ENCODE results near the gene ARHGEF38.

ARHGEF38 gene

DNA sequence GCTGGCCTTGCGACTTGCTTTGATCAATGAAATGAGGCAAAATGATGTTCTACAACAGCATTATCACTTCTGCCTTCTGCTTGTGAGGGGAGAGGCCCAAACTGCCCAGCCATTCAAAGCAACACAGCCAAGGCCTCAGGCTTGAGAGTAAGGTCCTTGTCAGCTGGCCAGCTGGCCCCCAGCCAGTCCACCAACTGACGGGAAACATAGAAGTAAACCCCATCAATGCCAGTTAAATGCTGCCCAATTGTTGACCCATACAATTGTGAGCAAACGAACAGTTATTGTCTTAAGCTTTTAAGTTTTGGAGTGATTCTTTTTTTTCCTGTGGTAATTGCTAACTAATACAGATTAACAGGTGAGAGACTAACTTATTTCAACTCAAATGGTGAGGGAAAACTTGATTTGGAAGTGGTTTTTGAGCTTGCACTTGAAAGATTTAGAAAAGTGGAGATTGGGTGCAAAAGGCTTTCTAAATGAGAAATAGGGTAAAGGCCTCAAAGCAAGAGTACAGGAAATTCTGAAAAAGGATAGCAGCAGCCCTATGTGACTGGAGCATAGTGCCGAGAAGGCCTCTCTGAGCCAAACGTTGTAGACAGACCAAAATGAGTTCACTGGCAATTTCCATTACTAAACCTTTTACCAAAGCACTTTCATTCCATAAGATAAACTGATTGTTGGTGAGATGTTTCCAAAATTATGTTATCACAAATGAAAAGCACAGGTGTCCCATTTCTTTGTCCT, 66.9 kb downstream of the ARHGEF38 start:
- DNase-seq: no peak

DNA sequence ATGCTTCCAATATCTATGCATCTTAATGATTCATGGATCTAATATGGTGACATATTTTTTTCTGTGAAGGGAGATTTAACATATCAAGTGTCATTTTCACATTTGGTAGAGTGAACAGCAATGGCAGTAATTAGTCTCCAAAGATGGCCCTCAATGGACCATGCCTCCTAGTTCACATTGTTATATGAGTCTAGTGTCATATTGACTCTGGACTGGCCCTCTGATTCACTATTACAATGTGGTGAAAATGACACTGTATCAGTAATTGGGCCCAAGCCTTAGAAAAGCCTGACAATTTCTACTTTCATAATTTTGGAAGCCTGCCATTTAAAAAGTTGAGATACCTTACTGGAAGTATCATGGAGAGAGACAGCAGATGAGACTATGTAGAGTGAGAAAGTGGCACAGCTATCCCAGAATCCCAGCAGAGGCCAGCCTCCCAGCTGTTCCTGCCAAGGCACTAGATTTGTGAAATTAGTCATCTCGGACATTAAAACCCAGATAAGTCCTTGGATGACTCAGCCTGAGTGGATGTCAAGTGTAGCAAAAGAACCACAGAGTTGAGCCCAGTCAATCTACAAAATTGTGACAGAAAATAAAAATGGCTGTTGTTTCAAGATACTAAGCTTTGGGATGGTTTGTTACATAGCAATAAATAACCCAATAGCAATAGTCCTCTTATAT, 68.4 kb downstream of the ARHGEF38 start:
- DNase-seq: no peak

DNA sequence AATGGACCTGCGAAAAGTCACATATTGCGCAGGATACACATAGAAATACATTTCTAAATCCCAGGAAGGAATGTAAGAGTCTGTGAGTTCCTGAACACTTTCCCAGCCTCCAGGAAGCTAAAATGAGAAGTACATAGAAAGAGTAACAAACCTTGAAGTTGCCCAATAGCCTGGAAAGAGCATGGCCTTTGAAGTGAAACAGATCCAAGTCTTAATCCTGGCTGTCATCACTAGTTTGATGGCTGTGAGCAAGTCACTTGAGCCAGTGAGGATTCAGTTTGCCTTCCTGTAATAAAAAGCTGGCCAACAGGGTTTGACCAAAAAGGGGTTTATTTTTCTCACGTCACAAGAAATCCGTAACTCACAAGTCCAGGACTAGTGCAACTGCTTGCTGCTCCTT, 69.8 kb downstream of the ARHGEF38 start:
- DNase-seq: no peak

DNA sequence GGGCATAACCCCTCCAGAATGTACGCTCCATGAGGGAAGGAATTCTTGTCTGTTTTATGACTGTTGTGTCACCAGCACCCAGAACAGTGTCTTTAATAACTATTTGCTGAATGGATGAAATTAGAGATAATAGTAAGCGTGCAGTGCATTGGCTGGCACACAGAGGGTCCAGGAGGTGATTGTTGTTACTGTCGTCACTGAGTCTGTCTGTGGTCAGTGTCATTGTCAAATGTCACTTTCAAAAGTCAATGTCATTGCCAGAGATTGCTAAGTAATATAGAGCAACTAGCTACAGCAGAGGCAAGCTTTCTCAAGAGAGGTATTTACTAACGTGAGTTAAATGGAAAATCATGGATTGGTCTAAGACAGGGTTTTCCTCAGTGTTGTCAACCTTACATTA, 70.7 kb downstream of the ARHGEF38 start:
- DNase-seq: no peak

DNA sequence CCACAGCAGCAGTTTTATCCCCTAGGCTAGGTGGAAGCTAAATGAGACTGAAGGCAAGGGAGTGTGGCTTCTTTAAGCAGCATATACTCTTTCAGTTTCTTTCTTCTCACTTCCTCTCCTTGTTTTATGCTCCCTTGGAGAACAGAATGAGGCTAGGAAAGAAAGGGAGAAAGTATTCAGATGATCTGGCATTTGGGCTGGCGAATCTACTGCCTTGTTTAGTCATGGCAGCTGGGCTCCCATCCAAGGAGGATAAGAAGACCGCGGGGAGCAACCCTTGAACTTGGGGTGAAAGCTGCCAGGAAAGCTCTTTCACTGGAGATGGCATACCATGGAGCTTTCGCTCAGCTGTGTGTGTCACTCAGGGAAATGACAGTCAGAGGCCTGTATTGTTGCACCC, 72.1 kb downstream of the ARHGEF38 start:
- no peak for DNase-seq

DNA sequence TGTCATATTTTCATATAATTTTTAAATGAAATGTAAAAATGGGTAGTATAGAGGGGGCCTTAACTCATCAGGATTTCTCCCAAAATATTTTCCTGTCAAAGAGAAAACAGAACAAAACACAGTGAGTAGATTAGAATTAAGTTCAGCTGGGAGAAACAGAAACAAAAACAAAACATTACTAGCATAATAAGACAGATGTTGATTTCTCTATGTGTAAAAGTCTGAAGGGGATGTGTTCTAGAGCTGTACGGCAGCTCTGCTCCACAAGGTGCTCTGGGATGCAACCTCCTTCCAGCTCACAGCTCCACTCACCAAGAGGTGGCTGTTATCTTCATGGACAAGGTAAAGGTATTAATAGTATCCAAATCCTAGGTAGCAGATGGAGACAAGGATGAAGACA, 72.8 kb downstream of the ARHGEF38 start:
- no peak for DNase-seq

DNA sequence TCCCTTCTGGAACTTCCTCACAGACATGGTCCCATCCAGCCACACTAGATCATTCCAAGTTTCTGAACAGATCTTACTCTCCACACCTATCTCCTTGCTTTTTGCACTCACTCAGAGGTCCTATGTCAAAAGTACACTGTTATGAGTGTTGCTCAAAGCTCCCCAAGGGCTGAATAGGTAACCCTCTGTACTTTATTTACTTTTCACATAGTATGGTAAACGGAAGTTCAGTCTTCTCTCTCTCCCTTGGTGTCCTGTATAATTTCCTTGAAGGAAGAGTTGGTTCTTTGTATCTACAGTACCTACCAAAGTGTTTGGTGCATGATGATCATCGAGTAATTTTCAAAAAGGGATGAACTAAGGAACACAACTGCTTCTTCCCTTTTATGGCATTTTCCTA, 74.4 kb downstream of the ARHGEF38 start:
- DNase-seq: no peak

DNA sequence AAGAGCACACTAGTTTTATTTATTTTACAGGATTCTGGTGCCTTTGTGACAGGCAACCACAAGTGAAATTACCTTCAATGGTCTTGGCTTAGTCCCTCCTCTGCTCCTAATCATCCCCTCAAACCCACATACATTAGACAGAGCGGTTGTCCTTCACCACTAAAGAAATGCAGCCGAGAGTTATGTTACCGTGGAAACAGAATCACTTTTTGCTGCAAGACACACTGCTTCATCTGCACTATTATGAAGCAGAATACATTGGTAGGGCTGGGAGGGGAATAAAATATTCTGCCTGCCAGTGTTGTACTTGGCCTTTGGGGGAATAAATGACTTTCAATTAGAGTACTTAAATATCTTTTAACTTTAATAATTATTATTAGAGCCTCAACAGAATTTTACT, 75.2 kb downstream of the ARHGEF38 start:
- no peak for DNase-seq

DNA sequence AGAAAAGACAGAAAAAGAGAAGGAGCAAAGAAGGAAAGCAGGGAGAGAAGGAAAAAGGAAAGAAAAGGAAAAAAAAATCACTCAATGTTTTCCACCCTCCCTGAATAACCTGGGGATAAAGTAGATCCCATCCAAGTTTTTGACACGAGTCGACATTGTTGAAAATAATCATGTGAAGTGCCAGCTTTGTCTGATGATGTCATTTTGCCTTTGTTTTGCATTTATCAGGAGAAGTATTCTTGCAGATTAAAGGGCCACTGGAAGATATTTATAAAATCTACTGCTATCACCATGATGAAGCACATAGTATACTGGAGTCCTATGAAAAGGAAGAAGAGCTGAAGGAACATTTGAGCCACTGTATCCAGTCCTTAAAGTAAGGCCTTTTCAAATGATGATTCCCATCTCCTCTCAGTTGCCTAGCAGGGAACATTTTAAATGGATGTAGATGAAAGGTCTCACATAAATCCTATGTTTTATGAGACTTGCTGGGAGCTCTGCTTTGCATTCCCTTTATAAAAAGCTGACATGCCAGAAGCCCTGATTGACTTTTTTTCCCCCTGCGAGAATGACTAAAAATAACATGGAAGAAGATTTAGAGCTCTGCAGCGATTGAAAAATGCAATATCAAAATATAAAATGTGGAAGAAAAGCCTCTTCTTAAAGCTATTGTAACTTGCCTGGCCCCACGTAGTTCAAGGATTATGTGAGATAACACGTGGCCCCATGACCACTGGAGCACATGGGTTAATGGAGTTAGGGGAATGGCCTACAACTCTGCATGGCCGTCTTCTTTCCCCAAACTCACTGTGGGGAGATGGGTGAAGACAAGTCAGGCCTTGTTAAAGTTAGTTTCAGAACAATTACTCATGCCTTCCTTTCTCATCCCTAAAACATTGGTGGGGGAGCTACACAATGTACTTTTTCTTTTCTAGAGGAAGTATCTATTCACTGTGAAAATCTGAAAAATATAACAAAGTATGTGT, 78.5 kb downstream of the ARHGEF38 start:
- no peak for DNase-seq

DNA sequence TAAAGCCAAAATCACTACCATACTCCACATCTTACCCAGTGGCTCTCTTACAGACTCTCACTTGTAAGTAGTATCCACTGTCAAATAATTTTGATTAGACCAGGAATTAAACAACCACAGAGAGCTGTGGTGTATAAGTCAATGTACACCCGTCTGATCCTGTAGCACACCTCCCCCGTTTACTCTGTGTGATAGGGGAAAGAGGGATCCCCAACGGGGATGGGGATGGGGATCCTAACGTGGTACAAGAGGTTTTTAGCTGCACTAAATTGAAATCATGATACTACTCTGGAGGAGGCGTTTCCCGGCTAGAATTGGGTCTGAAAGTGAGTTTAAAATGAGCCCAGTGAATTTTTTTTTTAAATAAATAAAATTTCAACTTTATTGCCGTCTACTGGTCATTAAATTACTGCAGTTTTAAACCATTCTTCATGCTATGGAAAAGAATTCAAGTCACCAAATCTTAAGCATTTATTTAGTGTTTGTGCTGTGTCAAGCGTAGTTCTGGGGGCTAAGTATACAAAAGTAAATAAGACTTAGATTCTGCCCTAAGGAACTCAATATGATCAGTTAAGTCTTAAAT, 79.5 kb downstream of the ARHGEF38 start:
- DNase-seq: no peak

DNA sequence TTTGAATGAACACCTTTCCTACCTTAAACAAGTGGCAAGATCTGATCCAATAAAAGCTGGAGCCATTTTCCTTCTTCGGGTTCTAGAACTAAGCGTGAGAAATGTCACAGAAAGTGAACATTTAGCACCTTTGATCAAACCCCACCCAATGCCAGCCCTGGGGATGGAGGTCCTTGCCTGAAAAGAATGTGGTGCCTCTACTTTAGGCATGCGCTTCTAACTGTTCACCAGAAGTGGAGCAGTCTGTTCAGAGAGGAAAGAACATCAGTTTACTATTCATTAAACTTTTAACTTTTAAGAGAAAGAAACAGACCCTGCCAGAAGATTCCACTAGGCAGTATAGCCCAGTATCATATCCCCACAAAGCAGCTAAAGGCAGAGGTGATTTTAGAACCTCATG, 80.2 kb downstream of the ARHGEF38 start:
- no peak for DNase-seq

DNA sequence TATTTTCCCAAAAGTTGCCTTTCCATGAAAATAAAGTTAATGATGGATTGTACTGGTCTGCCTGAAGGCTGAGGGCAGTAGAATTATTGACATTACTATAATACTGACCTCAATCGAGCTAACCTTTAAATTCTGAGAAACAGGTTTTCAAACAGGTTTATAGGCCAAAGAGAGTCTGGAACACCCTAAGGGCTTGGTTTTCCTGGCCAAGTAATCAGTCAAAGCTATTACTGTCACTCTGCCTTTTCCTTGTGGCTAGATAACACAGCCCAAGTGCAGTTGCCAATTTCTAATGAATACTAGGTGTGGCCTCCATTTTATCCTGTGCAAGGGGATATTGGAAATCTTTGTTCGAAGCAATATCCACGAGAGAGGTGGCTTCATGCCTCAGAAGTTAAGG, 80.8 kb downstream of the ARHGEF38 start:
- DNase-seq: no peak

DNA sequence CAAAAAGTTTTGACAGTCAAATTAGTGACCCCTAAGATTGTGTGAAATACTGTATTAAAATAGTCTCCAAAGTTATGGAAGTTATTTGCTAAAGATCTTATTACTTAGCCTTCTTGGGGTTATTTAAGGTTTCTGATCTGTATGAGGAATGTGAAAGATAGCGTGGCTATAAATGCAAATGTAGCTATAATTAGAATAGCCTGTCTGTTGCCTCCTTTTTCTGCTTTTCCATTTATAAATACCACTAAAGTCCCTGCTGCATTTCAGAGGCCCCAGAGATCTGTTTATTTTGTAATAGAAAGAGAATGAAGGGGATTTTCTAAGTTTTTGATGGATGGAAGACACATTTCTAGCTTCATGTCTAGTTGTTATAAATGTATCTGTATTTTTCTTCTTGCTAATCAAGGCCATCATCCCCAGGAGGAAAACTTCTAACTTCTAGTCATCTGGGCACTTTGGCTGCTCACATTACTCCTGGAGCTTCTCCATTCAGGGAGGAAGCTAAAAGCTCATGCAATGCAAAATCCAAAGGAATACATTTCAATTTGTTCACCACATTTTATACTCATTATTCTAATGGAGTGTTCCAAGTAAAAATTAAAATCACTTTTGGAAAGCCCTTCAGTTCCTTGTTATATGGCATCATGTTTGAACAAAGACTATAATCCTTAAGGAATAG, 82.1 kb downstream of the ARHGEF38 start:
- no peak for DNase-seq

DNA sequence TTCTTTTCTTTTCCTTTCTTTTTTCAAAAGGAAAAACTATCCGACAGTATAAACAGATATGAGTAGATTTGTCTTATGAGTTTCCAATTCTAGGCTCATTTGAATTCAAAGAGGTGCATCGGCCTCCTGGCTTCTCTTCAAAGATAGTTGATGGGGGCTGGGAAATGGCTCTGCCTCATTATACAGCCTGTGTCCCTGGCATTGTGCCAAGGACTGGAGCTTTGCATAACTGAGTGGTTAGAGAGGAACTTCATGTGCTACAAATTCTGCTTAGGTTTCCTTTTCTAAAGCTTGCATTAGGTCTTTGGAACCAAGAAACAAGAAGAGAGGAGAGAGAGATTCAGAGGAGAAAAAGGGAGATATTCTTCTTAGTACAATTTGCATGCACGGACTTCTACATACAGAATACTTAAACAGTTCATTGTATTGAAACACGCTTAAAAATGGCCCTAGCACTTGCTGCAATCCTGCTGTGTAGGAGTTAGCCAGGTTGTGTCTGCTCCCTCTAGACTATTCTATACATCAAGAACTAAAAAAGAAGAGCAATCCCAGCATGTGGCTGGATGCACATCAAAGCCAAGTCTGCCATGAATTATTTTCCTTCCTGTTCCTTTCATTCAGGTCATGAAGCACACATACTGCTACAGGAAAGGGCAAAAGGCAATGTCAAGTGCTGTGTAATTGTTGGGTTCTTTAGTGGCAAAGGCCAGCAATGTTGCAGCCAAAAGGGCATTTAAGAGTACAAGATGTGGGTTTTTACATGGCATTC, 85.2 kb downstream of the ARHGEF38 start:
- DNase-seq: peak; percentile 51

DNA sequence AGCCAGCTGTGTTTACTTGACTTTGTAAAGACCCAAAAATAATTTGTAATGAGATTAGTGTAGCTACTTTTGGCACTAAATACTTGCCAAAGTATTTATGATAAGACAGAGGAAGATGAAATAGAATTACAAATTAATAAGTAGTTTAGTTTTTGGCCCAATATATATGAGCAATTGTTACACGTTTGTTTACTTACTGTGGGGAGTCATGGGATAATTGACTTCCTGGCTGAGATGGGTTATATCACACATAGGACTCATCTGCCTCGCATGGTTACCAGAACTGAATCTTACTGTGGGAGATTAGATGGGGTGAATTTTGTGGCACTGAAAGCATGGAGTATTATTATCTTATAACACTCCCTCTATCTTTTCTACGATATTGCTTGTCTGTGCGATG, 89.4 kb downstream of the ARHGEF38 start:
- no peak for DNase-seq

DNA sequence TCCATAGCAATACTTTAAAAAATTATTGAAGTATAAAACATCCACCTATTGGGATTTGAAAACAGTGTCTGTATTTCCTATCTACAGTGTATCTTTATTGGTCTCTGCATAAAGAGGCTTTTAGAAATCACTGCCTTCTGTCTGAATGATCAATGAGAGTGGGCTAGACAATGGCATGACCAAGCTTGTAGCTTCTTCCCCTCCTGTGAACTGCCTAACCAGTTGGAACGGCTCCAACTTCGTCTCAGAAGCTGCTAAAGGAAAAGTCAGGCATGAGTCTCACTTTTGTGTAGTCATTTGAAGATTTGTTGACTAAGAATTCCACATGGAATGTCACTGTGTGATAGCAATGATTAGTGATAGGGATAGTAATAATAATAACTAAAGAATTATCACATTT, 91.8 kb downstream of the ARHGEF38 start:
- DNase-seq: no peak

DNA sequence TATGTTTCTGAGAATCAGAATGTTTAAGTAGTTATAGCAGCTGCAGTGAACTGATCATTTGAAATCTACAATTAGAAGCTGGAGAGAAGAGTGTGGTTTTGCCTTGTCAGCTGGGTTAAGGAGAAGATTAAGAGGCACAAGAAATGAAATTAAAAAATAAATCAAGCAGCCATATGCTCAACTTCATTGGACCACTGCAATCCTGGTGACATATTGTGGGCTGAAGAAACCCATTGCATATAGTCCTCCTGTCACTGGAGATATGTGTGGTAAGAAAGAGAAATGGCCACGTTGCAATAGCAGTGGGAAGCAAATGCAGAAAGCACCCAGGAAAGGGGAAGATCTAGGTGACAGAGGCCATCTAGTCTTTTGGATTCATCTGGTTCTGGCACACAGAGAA, 93.0 kb downstream of the ARHGEF38 start:
- DNase-seq: no peak

DNA sequence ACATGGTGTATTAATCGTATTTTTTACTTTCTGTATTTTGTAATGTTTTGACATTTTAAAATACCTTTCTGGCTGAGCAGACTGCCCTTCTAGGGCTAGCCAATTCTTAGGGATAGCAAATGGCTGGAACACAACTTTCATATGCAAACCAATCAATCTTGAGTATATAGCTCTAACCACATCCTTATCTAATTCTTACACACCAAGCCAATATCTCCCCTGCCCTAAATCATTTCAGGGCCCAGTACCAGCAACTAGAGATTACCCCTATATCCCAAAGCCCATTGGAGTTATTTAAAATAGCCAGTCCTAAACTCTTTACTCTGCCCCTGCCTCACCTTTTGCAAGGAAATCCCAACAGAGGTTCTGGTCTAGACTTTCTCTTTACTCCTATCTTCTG, 97.8 kb downstream of the ARHGEF38 start:
- no peak for DNase-seq

DNA sequence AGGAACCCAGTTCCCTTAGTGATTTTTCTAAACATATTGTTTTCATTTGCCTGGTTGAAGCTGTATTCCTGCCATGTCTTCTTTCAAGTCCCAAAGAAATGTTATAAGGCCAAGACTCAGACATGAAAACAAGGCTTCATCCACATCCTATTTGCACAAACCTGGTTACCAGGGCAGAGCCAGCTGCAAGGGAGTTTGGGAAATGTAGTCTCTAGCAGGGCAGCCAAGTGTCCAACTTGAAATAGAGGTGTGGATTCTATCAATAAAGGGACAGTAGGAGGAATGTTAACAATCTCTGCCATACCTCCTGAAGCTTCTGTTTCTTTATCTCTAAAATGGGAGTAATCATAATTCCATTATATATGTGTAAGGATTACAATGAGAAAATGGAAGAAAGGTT, 99.5 kb downstream of the ARHGEF38 start:
- DNase-seq: no peak

DNA sequence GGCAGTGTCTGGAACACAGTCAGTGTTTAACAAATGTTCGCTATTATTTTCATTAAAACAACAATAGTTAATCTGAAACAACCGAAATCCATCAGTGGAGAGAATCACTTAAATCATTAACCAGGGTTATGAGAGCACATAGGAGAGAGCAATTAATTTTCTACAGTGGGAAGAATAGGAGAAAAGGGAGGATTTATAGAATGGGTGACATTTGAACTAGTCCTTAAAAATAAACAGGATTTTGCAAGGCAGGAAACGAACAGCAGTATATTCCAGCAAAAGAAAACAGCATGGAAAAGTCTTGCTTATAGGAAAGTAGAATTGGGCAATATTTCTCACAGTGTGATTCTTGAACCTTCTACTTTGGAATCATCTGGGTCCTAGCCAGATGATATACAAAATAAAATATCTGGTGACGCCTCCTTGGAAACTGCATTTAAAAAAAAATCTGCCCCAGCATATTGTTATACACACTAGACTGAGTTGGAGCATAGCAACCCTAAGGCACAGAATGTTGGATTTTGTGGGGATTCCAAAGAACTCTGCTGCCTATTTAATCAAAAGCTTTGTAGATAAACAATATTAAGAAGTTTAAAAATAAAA, 100.0 kb downstream of the ARHGEF38 start:
- no peak for DNase-seq

DNA sequence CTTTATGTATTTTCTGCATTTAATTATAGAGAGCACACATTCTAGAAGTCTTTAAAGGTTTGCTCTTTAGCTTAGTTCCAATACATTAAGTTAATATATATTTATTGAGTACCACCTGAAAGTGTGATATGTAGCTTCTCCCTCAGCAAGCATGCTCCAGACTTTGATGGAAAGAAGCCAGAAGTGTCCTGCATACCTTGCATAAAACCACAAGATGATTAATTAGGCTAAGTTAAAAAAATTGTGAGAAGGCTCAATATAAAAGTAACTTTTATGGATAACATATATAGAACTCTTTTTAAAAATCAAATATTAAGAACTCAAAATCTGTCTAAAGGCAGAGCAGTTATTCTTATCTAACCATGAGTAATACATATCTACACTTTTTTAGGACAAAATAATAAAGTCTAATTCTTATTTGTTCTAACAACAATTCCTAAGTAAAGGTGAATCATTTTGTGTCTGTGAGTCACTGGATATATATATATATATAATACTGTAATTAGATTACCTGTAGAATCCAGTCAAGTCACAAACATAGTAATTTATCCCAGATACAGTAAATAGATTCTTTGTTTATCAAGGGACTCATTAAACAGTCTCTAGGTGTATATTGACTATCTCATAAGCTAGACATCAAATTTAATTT, 104.8 kb downstream of the ARHGEF38 start:
- no peak for DNase-seq

Data from inflammatory macrophage treated with lipopolysaccharide for 4 hours (primary cell).